Measurements from ENCODE around the gene PLCH2. TPM values are rescaled to one million over a fixed set of nuclear protein-coding genes. Genes with fewer than 3 reads are reported as not detected.

The PLCH2 gene, protein sequence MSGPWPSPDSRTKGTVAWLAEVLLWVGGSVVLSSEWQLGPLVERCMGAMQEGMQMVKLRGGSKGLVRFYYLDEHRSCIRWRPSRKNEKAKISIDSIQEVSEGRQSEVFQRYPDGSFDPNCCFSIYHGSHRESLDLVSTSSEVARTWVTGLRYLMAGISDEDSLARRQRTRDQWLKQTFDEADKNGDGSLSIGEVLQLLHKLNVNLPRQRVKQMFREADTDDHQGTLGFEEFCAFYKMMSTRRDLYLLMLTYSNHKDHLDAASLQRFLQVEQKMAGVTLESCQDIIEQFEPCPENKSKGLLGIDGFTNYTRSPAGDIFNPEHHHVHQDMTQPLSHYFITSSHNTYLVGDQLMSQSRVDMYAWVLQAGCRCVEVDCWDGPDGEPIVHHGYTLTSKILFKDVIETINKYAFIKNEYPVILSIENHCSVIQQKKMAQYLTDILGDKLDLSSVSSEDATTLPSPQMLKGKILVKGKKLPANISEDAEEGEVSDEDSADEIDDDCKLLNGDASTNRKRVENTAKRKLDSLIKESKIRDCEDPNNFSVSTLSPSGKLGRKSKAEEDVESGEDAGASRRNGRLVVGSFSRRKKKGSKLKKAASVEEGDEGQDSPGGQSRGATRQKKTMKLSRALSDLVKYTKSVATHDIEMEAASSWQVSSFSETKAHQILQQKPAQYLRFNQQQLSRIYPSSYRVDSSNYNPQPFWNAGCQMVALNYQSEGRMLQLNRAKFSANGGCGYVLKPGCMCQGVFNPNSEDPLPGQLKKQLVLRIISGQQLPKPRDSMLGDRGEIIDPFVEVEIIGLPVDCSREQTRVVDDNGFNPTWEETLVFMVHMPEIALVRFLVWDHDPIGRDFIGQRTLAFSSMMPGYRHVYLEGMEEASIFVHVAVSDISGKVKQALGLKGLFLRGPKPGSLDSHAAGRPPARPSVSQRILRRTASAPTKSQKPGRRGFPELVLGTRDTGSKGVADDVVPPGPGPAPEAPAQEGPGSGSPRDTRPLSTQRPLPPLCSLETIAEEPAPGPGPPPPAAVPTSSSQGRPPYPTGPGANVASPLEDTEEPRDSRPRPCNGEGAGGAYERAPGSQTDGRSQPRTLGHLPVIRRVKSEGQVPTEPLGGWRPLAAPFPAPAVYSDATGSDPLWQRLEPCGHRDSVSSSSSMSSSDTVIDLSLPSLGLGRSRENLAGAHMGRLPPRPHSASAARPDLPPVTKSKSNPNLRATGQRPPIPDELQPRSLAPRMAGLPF (N-terminal part only)
- 1 to 10 TPM in 2 of 4 donors, under 1 TPM in 2; 0.29 to 2.2 (median 0.76) TPM for total RNA-seq

- Histone ChIP-seq H3K4me1 (peaks cover 40 to 52% of the 10 kb centered on the region in 2 donors), H3K9me3 (no peaks in the 10 kb centered on the region), H3K27me3 (no peaks in the 10 kb centered on the region), H3K36me3 (no peaks in the 10 kb centered on the region), H3K27ac (peak within 1 kb of the TSS; percentile 62 to 68 (median 66)), H3K4me3 (replicated peaks in 1 of 3) (no peak within 1 kb of the TSS)
- WGBS, 2 donors: 84 to 89% methylated on average over 13 to 14 of the region's 34 CpGs
- no peak for TF ChIP-seq POLR2A (IDR thresholded peaks at IDR 0.05)
- TF ChIP-seq, protein P1, sequence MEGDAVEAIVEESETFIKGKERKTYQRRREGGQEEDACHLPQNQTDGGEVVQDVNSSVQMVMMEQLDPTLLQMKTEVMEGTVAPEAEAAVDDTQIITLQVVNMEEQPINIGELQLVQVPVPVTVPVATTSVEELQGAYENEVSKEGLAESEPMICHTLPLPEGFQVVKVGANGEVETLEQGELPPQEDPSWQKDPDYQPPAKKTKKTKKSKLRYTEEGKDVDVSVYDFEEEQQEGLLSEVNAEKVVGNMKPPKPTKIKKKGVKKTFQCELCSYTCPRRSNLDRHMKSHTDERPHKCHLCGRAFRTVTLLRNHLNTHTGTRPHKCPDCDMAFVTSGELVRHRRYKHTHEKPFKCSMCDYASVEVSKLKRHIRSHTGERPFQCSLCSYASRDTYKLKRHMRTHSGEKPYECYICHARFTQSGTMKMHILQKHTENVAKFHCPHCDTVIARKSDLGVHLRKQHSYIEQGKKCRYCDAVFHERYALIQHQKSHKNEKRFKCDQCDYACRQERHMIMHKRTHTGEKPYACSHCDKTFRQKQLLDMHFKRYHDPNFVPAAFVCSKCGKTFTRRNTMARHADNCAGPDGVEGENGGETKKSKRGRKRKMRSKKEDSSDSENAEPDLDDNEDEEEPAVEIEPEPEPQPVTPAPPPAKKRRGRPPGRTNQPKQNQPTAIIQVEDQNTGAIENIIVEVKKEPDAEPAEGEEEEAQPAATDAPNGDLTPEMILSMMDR (IDR thresholded peaks at IDR 0.05): no peak
- DNase-seq: no peak
- intact Hi-C loops (cut with DNase I): no loop called here
These were observed at the start of gene PLCH2 for GRCh38 chr1:2476061-2476999. TSS of gene PLCH2 (plus strand) at chr1:2476289. CDS start at chr1:2476589, 300 bp downstream.

- Histone ChIP-seq H3K4me1 (no peaks in the 10 kb centered on the region), H3K9me3 (no peaks in the 10 kb centered on the region), H3K36me3 (no peaks in the 10 kb centered on the region), H3K4me3 (replicated peaks in 1 of 3) (no peak overlapping the region), H3K27ac (no peak overlapping the region), H3K27me3 (no peaks in the 10 kb centered on the region)
- DNase-seq: no peak
- intact Hi-C loops (cut with DNase I): loop anchor here (10.0 kb wide), 1 partner anchor 368 kb away; no protein-coding TSS in a partner anchor
- TF ChIP-seq POLR2A (IDR thresholded peaks at IDR 0.05): no peak
- WGBS, 2 donors: 52 to 86% methylated on average over 7 to 18 of the region's 18 CpGs
These were observed 49.5 kb upstream of the PLCH2 start for GRCh38 chr1:2426540-2426939.

DNA sequence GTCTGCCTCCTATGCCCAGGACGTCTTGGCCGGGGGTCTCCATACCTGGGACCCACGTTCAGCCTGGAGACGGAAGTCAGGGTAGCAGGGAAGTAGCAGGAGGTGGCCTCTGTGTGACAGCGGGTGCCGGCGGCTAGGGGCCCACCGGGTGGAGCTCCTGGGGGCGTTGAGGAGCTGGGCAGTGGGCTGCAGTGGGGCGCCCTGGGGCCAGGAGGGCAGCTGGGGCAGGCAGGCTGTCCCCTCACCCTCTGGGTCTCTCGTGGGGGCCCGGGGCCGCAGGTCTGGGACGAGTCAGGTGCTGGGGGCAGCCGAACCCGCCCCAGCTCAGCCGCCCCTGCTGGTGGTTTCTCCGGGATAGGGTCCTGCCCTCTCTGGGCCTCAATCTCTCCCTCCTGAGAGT lies 49.0 kb upstream of the PLCH2 start:
- Histone ChIP-seq H3K27ac (no peak overlapping the region), H3K27me3 (no peaks in the 10 kb centered on the region), H3K4me3 (replicated peaks in 1 of 3) (no peak overlapping the region), H3K36me3 (no peaks in the 10 kb centered on the region), H3K4me1 (peaks cover 0 to under 1% of the 10 kb centered on the region in 2 donors), H3K9me3 (no peaks in the 10 kb centered on the region)
- WGBS, 2 donors: 80 to 87% methylated on average over 3 to 4 of the region's 18 CpGs
- no peak for TF ChIP-seq POLR2A (IDR thresholded peaks at IDR 0.05)
- TF ChIP-seq, protein P1 (IDR thresholded peaks at IDR 0.05): no peak
- DNase-seq: no peak
- intact Hi-C loops (cut with DNase I): loop anchor here (10.0 kb wide), 1 partner anchor 368 kb away; no protein-coding TSS in a partner anchor

DNA sequence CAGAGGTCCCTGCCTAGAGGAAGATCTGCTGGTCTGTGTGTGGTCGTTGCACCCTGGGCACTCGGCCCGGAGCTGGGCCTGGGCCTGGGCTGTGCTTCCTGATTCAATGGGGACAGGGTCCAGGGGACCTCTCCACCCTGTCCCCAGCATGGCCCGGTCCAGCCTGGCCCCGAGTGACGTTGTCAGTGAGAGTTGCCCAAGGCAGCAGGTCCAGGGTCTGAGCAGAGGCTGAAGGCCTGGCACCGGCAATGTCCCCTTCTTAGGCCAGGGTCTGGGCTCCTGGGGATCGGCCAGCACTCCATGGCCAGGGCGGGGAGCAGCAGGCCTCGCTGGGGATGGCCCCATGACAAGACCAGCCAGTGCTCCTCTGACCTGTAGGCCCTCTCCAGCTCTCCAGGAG lies 48.1 kb upstream of the PLCH2 start:
- TF ChIP-seq POLR2A (IDR thresholded peaks at IDR 0.05): no peak
- TF ChIP-seq, protein P1 (IDR thresholded peaks at IDR 0.05): no peak
- no peak overlapping the region for H3K4me3 ChIP-seq (replicated peaks in 1 of 3)

More for the DNA sequence above, 48.1 kb upstream of the PLCH2 start:
- Histone ChIP-seq H3K27ac (no peak overlapping the region), H3K4me1 (peaks cover 0 to 9% of the 10 kb centered on the region in 2 donors), H3K36me3 (no peaks in the 10 kb centered on the region), H3K27me3 (no peaks in the 10 kb centered on the region), H3K9me3 (no peaks in the 10 kb centered on the region)
- no peak for DNase-seq
- intact Hi-C loops (cut with DNase I): loop anchor here (10.0 kb wide), 1 partner anchor 367 kb away; no protein-coding TSS in a partner anchor
- 60% methylated on average over 1 of the region's 10 CpGs; no CpG with 5 or more reads in 1 of the 2 donors for WGBS, 2 donors
